Lower leg skin (tissue), 4 donors: ENCODE results near the gene DUSP2. TPM values are rescaled to one million over a fixed set of nuclear protein-coding genes. Genes with fewer than 3 reads are reported as not detected.

Experiments used
- DNase-seq, 2 donors: peaks; one replicate each; pipeline ENCODE4 v3.0.0-alpha.2; 2019; ENCODE audit warnings: low spot score in 2 of 2
- H3K4me3 ChIP-seq: fragments of 200-600 bp; sonication (generic); 2 replicates; pipeline ENCODE4 v1.5.1; 2017; ENCODE audit warnings: mild to moderate bottlenecking, low read depth; ENCODE audit not compliant: poor library complexity, severe bottlenecking
- POLR2A ChIP-seq, 2 donors: fragments of 450-650 bp; IDR thresholded peaks; one replicate each; pipeline ENCODE4 v1.6.1; 2016 to 2017; ENCODE audit warnings: antibody characterized with exemption in 2 of 2, mild to moderate bottlenecking in 1 of 2, moderate library complexity in 1 of 2
- WGBS, 2 donors: methylation state at CpG; one replicate each; pipeline ENCODE4 v1.1.5; 2018; 5-methylcytosine and 5-hydroxymethylcytosine counted together
- intact Hi-C: fragments of 100-400 bp; cut with DNase I; formaldehyde crosslinking; loops from one replicate; pipeline ENCODE4 v1.15.0; 2023; ENCODE audit warnings: low total_unique reads
- total RNA-seq, 4 donors: library from RNA; depleted of rRNA; stranded (reverse); fragments of >200 nt; gene quantifications; one replicate each; pipeline ENCODE4 v1.1.0, GENCODE V29; 2016
- TF ChIP-seq, protein P1 (sequence below), 3 donors: fragments of 450-650 bp; IDR thresholded peaks; one replicate each; pipeline ENCODE4 v1.5.1; 2016; ENCODE audit warnings: antibody characterized with exemption in 3 of 3, mild to moderate bottlenecking in 3 of 3, moderate library complexity in 2 of 3

The DUSP2 gene
- total RNA-seq, 4 donors from 2014 or later: 39.3 to 57.0 (median 48.8) TPM

DNA sequence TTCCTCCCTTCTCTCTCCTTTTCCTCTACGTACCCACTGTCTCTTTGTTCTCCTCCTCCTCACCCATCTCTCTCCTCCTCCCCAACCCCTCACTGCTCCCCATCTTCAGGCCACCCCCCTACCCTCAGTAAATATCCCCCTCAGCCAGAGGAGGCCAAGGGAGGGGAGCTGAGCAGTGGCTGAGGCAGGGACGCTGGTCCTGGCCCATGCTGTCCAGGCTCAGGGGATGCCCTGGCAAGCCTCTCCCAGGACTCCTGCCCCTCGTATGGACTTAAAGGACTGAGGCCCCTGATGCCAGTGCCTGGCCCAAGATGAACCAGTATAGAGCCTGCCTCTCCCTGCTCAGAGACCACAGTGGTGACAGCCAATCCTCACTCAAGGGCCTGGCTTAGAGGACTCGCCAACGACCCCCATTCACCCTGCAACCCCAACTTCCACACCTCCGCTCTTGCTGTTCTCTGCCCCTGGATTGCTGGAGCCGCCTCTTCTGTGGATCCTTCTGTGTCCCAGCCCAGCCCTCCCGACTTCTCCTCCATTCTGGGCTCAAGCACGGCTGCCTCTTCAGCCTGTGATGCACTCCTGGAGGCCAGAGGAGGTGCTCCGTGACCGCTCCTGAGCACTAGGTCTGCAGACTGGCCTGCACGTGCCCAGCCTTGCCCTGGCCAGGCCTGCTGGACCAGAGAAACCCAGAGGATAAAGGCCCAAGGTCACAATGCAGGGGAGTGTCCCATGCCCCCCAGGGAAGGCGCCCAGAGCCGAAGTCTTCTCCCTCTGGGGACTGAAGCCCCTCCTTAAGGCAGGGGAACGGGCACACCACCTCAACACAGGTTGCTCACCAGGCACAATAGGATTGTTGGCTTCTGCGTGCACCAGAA lies 9.5 kb upstream of the DUSP2 start:
- no peak overlapping the region for H3K4me3 ChIP-seq
- 85 to 91% methylated on average over 16 of the region's 16 CpGs for WGBS, 2 donors
- intact Hi-C loops: no loop called here
- DNase-seq: no peak
- no peak for TF ChIP-seq POLR2A (IDR thresholded peaks at IDR 0.05)
- TF ChIP-seq, protein P1, sequence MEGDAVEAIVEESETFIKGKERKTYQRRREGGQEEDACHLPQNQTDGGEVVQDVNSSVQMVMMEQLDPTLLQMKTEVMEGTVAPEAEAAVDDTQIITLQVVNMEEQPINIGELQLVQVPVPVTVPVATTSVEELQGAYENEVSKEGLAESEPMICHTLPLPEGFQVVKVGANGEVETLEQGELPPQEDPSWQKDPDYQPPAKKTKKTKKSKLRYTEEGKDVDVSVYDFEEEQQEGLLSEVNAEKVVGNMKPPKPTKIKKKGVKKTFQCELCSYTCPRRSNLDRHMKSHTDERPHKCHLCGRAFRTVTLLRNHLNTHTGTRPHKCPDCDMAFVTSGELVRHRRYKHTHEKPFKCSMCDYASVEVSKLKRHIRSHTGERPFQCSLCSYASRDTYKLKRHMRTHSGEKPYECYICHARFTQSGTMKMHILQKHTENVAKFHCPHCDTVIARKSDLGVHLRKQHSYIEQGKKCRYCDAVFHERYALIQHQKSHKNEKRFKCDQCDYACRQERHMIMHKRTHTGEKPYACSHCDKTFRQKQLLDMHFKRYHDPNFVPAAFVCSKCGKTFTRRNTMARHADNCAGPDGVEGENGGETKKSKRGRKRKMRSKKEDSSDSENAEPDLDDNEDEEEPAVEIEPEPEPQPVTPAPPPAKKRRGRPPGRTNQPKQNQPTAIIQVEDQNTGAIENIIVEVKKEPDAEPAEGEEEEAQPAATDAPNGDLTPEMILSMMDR (IDR thresholded peaks at IDR 0.05): no peak

DNA sequence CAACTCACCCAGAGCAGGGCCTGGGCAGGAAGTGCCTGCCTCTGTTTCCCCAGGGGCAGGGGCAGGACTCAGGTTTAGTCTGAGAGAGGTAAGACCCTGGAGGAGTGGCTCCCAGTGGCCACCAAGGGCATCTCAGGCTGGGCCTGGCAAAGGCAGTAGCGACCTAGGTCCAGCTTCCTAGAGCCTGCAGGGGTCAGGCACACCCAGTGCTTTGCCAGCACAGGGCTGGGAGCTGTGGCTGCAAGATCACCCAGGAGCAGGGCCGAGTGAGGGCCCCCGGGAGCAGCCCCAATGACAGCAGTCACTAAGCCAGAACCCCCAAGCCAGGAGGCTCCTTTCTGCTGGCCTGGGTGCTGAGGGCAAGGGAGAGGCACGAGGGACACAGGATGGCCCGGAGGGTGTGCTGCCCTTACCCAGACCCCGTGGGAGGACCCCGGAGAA lies 8.8 kb upstream of the DUSP2 start:
- intact Hi-C loops: no loop called here
- no peak overlapping the region for H3K4me3 ChIP-seq
- no peak for DNase-seq
- TF ChIP-seq, protein P1 (IDR thresholded peaks at IDR 0.05): no peak
- TF ChIP-seq POLR2A (IDR thresholded peaks at IDR 0.05): no peak
- 74 to 83% methylated on average over 4 to 5 of the region's 7 CpGs for WGBS, 2 donors

DNA sequence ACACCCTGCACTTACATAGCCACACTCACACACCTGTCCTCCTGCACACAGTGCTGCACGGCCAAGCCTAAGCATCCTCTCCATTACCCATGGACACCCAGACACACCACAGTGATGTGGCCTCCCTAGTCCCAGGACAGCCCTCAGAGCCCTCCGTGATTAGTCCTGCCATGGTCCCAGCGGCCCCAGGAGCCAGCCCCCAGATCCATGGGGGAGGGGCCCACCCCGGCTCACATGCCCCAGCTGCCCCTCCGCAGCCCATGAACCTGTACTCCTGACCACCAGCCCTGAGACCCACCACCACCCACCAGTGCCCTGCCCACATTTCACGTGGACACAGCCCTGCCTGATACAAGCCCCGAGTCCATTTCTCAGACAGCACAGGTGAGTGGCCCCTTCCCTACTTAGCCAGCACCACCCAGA lies 8.1 kb upstream of the DUSP2 start:
- intact Hi-C loops: no loop called here
- DNase-seq: no peak
- 79 to 92% methylated on average over 7 of the region's 7 CpGs for WGBS, 2 donors
- no peak overlapping the region for H3K4me3 ChIP-seq
- TF ChIP-seq POLR2A (IDR thresholded peaks at IDR 0.05): no peak
- TF ChIP-seq, protein P1 (IDR thresholded peaks at IDR 0.05): no peak

DNA sequence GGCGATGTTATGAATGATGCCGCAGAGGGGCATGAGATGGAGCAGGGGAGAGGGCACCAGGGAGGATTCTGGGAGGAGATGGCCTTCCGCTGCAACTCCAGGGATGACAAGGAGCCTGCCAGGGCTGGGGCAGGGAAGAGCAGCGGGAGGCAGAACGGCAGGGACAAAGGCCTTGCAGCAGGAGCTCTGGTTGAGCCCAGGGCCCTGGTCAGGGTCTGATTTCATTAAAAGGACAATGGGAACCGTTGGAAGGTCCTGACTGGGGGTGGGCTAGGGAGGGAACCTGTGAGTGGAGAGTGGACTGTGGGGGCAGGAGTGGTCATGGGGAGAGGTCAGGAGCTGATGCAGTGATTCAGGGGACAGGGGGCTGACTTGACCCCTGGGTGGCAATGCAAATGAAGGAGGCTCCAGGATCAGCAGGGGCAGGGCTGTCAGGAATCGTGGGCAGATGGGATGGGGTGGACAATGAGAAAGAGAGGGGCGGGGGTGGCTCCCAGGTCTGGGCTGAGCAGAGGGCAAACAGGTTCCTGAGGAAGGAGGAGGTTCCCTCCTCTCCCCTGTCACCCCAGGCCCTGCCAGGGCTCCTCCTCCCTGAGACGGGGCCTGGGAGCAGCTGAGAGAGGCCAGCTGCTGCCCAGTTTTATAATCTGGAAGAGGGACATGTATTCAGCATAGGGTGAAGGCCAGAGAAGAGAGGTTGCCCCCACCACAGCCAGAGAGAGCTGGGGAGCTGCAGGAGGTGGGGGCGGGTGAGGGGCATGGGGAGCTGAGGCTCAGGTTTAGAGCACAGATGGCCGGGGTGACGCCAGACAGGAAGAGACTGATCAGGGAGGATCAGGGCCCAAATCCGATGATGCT lies 7.3 kb upstream of the DUSP2 start:
- no peak for DNase-seq
- intact Hi-C loops: no loop called here
- H3K4me3 ChIP-seq: no peak overlapping the region
- 75 to 82% methylated on average over 13 of the region's 13 CpGs for WGBS, 2 donors
- TF ChIP-seq POLR2A (IDR thresholded peaks at IDR 0.05): no peak
- TF ChIP-seq, protein P1 (IDR thresholded peaks at IDR 0.05): no peak

DNA sequence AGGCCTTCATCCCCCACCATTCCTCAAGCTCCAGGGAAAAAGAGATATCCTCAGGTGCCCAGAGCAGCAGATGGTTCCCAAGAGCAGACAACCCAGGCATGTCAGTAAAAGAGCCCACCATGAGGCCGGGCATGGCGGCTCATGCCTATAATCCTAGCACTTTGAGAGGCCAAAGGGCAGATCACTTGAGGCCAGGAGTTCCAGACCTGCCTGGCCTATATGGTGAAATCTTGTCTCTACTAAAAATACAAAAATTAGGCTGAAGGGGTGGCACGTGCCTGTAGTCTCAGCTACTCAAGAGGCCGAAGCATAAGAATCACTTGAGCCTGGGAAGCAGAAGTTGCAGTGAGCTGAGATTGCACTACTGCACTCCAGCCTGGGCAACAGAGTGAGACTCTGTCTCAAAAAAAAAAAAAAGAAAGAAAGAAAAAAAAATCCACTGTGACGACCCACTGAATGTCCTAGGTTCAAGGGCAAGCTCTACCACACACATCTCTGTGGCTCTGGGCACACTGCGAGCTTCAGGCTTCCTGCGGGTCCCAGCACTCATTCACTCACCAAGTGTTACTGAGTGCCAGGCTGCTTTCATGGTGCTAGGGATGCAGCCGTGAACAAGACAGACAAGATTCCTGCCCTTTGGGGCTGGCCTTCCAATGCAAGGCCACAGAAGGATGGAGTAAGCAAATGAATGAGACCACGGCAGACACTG lies 6.5 kb upstream of the DUSP2 start:
- 87 to 92% methylated on average over 9 of the region's 9 CpGs for WGBS, 2 donors
- DNase-seq: no peak
- H3K4me3 ChIP-seq: no peak overlapping the region
- intact Hi-C loops: no loop called here
- no peak for TF ChIP-seq POLR2A (IDR thresholded peaks at IDR 0.05)
- TF ChIP-seq, protein P1 (IDR thresholded peaks at IDR 0.05): no peak
